Neural cell (in vitro differentiated cells): ENCODE results near the gene YJEFN3. TPM values are rescaled to one million over a fixed set of nuclear protein-coding genes. Genes with fewer than 3 reads are reported as not detected.

Source experiments
- H2AFZ ChIP-seq: fragments of 200-600, 300-800 bp; sonication (generic), shearing (Covaris generic); 2 replicates; pipeline ENCODE4 v1.6.0; 2014; ENCODE audit warnings: low read depth, mild to moderate bottlenecking, antibody characterized with exemption, low read length, moderate library complexity
- H3F3A ChIP-seq: fragments of 200-600 bp; shearing (Covaris generic); 2 replicates; pipeline ENCODE4 v1.6.1; 2016; ENCODE audit warnings: mild to moderate bottlenecking, moderate library complexity, mixed read lengths, antibody characterized with exemption, low read length; ENCODE audit not compliant: insufficient read depth, poor library complexity, severe bottlenecking
- H3K27ac ChIP-seq: fragments of 200-600, 300-800 bp; sonication (generic), shearing (Covaris generic); 2 replicates; pipeline ENCODE4 v1.5.1; 2014; ENCODE audit warnings: mild to moderate bottlenecking, low read length, moderate library complexity
- H3K27me3 ChIP-seq: fragments of 300-800, 200-600 bp; sonication (generic), shearing (Covaris generic); 2 replicates; pipeline ENCODE4 v1.6.0; 2014; ENCODE audit warnings: mild to moderate bottlenecking, low read depth, low read length, moderate library complexity; ENCODE audit not compliant: insufficient read depth
- H3K36me3 ChIP-seq: fragments of 300-800, 200-600 bp; sonication (generic), shearing (Covaris generic); 2 replicates; pipeline ENCODE4 v1.5.1; 2014; ENCODE audit warnings: mild to moderate bottlenecking, antibody characterized with exemption, low read length, moderate library complexity; ENCODE audit not compliant: insufficient read depth
- H3K4me2 ChIP-seq: fragments of 300-800, 200-600 bp; sonication (generic), shearing (Covaris generic); 2 replicates; pipeline ENCODE4 v1.6.0; 2014; ENCODE audit warnings: mild to moderate bottlenecking, low read length
- H3K4me3 ChIP-seq: fragments of 300-800, 200-600 bp; sonication (generic), shearing (Covaris generic); 2 replicates; pipeline ENCODE4 v1.5.1; 2014; ENCODE audit warnings: mild to moderate bottlenecking, low read length, moderate library complexity
- H3K79me2 ChIP-seq: fragments of 200-600 bp; shearing (Covaris generic); replicated peaks from 2 replicates; pipeline ENCODE4 v1.6.0; 2014; ENCODE audit warnings: mild to moderate bottlenecking, low read length, moderate library complexity; ENCODE audit not compliant: insufficient read depth
- H3K9ac ChIP-seq: fragments of 300-800, 200-600 bp; sonication (generic), shearing (Covaris generic); 2 replicates; pipeline ENCODE4 v1.6.1; 2016; ENCODE audit warnings: mild to moderate bottlenecking, low read length, mixed read lengths
- H3K9me2 ChIP-seq: fragments of 200-600 bp; shearing (Covaris generic); 2 replicates; pipeline ENCODE4 v1.6.1; 2016; ENCODE audit warnings: mild to moderate bottlenecking, low read length, mixed read lengths; ENCODE audit not compliant: insufficient read depth
- H3K9me3 ChIP-seq: fragments of 200-600, 300-800 bp; sonication (generic), shearing (Covaris generic); 2 replicates; pipeline ENCODE4 v1.6.1; 2016; ENCODE audit warnings: mild to moderate bottlenecking, mixed run types, low read length, moderate library complexity, mixed read lengths
- H4K20me1 ChIP-seq: fragments of 200-600 bp; shearing (Covaris generic); 2 replicates; pipeline ENCODE4 v1.6.1; 2016; ENCODE audit warnings: mild to moderate bottlenecking, mixed run types; ENCODE audit not compliant: insufficient read depth
- CTCF ChIP-seq: fragments of 450-650 bp; IDR thresholded peaks from 2 replicates; pipeline ENCODE4 v1.5.1; 2014; ENCODE audit warnings: antibody characterized with exemption, mild to moderate bottlenecking, moderate library complexity; ENCODE audit not compliant: poor library complexity, severe bottlenecking
- EP300 ChIP-seq: fragments of 450-650 bp; conservative IDR thresholded peaks from 2 replicates; pipeline ENCODE4 v1.6.1; 2014; ENCODE audit warnings: antibody characterized with exemption, mild to moderate bottlenecking, moderate library complexity; ENCODE audit not compliant: poor library complexity, severe bottlenecking
- EZH2 ChIP-seq: fragments of 200-600, 300-800 bp; shearing (Covaris generic), sonication (generic); IDR thresholded peaks from 2 replicates; pipeline ENCODE4 v1.6.1; 2014; ENCODE audit warnings: antibody characterized with exemption, low read length, borderline replicate concordance, mild to moderate bottlenecking; ENCODE audit not compliant: insufficient read depth, poor library complexity, severe bottlenecking
- MXI1 ChIP-seq: fragments of 450-650 bp; conservative IDR thresholded peaks from 2 replicates; pipeline ENCODE4 v1.6.1; 2014; ENCODE audit warnings: antibody characterized with exemption, mild to moderate bottlenecking; ENCODE audit not compliant: poor library complexity, severe bottlenecking
- POLR2AphosphoS5 ChIP-seq: IDR thresholded peaks from 2 replicates; pipeline ENCODE4 v1.6.1; 2012
- RAD21 ChIP-seq: fragments of 450-650 bp; conservative IDR thresholded peaks from 2 replicates; pipeline ENCODE4 v1.6.1; 2014; ENCODE audit warnings: antibody characterized with exemption, mild to moderate bottlenecking, moderate library complexity
- REST ChIP-seq: IDR thresholded peaks from 2 replicates; pipeline ENCODE4 v1.6.1; 2012; ENCODE audit warnings: borderline replicate concordance
- SMC3 ChIP-seq: fragments of 450-650 bp; conservative IDR thresholded peaks from 2 replicates; pipeline ENCODE4 v1.6.1; 2014; ENCODE audit warnings: antibody characterized with exemption, mild to moderate bottlenecking, moderate library complexity; ENCODE audit not compliant: poor library complexity
- TAF1 ChIP-seq: IDR thresholded peaks from 2 replicates; pipeline ENCODE4 v1.6.1; 2012; ENCODE audit warnings: low read depth
- polyA plus RNA-seq: library from polyadenylated mRNA; depleted of rRNA; stranded (reverse); fragments of >200 nt; gene quantifications from 2 replicates; pipeline ENCODE4 v1.2.3, GENCODE V29; 2014

YJEFN3 gene
- polyA plus RNA-seq, 1 donor from 2014 or later = 26.9 TPM

- H3K4me2 ChIP-seq = no peak overlapping the region
- H3K9ac ChIP-seq = no peak overlapping the region
- H3K9me3 ChIP-seq = no peaks in the 10 kb centered on the region
- no peaks in the 10 kb centered on the region for H4K20me1 ChIP-seq
- H3K36me3 ChIP-seq = no peaks in the 10 kb centered on the region
- no peak overlapping the region for H3K27ac ChIP-seq
- peak overlapping the region; percentile 31 for H3K4me3 ChIP-seq
- no peaks in the 10 kb centered on the region for H3K9me2 ChIP-seq
- no peak for TF ChIP-seq RAD21
- no peak for TF ChIP-seq CTCF
- no peak for TF ChIP-seq MXI1
- no peak for TF ChIP-seq SMC3
- TF ChIP-seq POLR2AphosphoS5 = no peak
- TF ChIP-seq EZH2 = no peak
- no peak for TF ChIP-seq TAF1
- no peak for TF ChIP-seq REST
- no peak for TF ChIP-seq EP300
- no peaks in the 10 kb centered on the region for H3K27me3 ChIP-seq
- H2AFZ ChIP-seq = no peak overlapping the region
- no peaks in the 10 kb centered on the region for H3K79me2 ChIP-seq
- no peaks in the 10 kb centered on the region for H3F3A ChIP-seq
Measured at GRCh38 chr19:19578252-19578651, 49.5 kb downstream of the YJEFN3 start.

- no peak overlapping the region for H3K27ac ChIP-seq
- H3K79me2 ChIP-seq = no peaks in the 10 kb centered on the region
- H2AFZ ChIP-seq = no peak overlapping the region
- no peak overlapping the region for H3K4me2 ChIP-seq
- no peak overlapping the region for H3K4me3 ChIP-seq
- no peaks in the 10 kb centered on the region for H3K9me2 ChIP-seq
- H3K9ac ChIP-seq = no peak overlapping the region
- TF ChIP-seq SMC3 (no peak), EZH2 (no peak), POLR2AphosphoS5 (no peak), RAD21 (no peak), REST (no peak), TAF1 (no peak), CTCF (no peak), EP300 (no peak), MXI1 (no peak)
- no peaks in the 10 kb centered on the region for H4K20me1 ChIP-seq
- H3K36me3 ChIP-seq = no peaks in the 10 kb centered on the region
- no peaks in the 10 kb centered on the region for H3K27me3 ChIP-seq
- H3F3A ChIP-seq = no peaks in the 10 kb centered on the region
- H3K9me3 ChIP-seq = no peaks in the 10 kb centered on the region
Measured at GRCh38 chr19:19579533-19580361, 51.0 kb downstream of the YJEFN3 start.
